ENCODE data around the gene PLOD2. TPM values are rescaled to one million over a fixed set of nuclear protein-coding genes. Genes with fewer than 3 reads are reported as not detected.

PLOD2 gene
- total RNA-seq, 1 experiment from 2014 or later: 19.3 TPM

DNA sequence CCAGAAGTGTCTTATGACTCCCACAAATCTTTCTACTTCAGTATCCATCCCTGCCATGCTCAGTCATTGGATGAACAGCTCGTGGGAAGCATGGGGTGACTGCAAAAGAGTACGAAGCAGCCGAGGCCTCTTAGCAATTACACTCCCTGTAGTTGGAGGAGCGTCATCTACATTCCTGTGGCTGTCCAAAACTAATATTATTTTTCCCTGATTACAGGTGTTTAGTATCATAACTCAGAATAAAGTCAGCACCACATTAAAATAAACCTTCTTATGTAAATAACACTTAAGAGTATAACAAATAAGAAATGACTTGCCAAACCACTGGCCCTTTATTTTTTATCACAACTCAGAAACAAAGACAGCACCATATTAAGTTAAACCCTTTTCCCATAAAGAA is 141.5 kb downstream of the PLOD2 start:
- Histone ChIP-seq H3K14ac (ENCODE audit: insufficient read depth, low read length) (no peak overlapping the region), H2BK12ac (ENCODE audit: insufficient read length, low read depth, low read length) (no peak overlapping the region), H4K20me1 (ENCODE audit: control insufficient read depth, insufficient read depth, insufficient read length) (no peaks in the 10 kb centered on the region), H2BK5ac (ENCODE audit: insufficient read length, low read length) (no peak overlapping the region), H3K79me2 (ENCODE audit: insufficient read depth, low read length) (no peaks in the 10 kb centered on the region), H3K4me2 (ENCODE audit: insufficient read depth, insufficient read length, low read length) (no peak overlapping the region), H4K91ac (ENCODE audit: insufficient read length, low read depth, low read length) (no peak overlapping the region), H2BK15ac (ENCODE audit: low read depth, low read length) (no peak overlapping the region), H2AK5ac (ENCODE audit: insufficient read length, low read length) (no peak overlapping the region), H3K79me1 (ENCODE audit: insufficient read depth, low read depth, low read length, poor library complexity, severe bottlenecking) (no peaks in the 10 kb centered on the region), H2AFZ (ENCODE audit: low read length) (no peak overlapping the region), H2BK120ac (ENCODE audit: low read depth, low read length, poor library complexity, severe bottlenecking) (no peak overlapping the region), H3K23me2 (ENCODE audit: insufficient read length, low read depth, low read length, poor library complexity, severe bottlenecking) (no peaks in the 10 kb centered on the region), H3K23ac (ENCODE audit: insufficient read length, low read depth, low read length) (no peak overlapping the region), H3K27me3 (ENCODE audit: insufficient read depth, low read length) (no peaks in the 10 kb centered on the region), H3T11ph (ENCODE audit: low read length) (no peak overlapping the region), H3K9me3 (ENCODE audit: control insufficient read depth, low read depth, low read length) (no peaks in the 10 kb centered on the region), H4K8ac (replicated peaks; ENCODE audit: insufficient read length, low read depth, low read length) (no peak overlapping the region), H3K9ac (ENCODE audit: extremely low read depth, insufficient read length, low read length) (no peak overlapping the region), H4K5ac (ENCODE audit: insufficient read length, low read depth, low read length) (no peak overlapping the region), H3K27ac (ENCODE audit: insufficient read length, low read depth, low read length) (no peak overlapping the region), H3K18ac (ENCODE audit: insufficient read length, low read depth, low read length) (no peak overlapping the region), H3K4ac (ENCODE audit: low read depth, low read length) (no peak overlapping the region), H3K4me1 (ENCODE audit: insufficient read depth, low read length) (no peaks in the 10 kb centered on the region), H2BK20ac (ENCODE audit: low read depth, low read length, poor library complexity, severe bottlenecking) (no peak overlapping the region), H3K56ac (ENCODE audit: insufficient read length, low read depth, low read length) (no peak overlapping the region)
- Mint-ChIP-seq H3K36me3 (ENCODE audit: insufficient read depth in 1 of 3, low read depth in 3 of 3) (peaks cover 0 to 3% (median 3%) of the 10 kb centered on the region in 3 experiments; a peak in 3 of 7 replicates), H3K9me3 (peaks cover 3% of the 10 kb centered on the region in 2 experiments; a peak in 3 of 5 replicates), H3K27me3 (ENCODE audit: low read depth) (no peaks in the 10 kb centered on the region), H3K4me3 (no peak overlapping the region), H3K27ac (no peak overlapping the region), H3K4me1 (no peaks in the 10 kb centered on the region)
- no peak for DNase-seq
- TF ChIP-seq, protein P1, sequence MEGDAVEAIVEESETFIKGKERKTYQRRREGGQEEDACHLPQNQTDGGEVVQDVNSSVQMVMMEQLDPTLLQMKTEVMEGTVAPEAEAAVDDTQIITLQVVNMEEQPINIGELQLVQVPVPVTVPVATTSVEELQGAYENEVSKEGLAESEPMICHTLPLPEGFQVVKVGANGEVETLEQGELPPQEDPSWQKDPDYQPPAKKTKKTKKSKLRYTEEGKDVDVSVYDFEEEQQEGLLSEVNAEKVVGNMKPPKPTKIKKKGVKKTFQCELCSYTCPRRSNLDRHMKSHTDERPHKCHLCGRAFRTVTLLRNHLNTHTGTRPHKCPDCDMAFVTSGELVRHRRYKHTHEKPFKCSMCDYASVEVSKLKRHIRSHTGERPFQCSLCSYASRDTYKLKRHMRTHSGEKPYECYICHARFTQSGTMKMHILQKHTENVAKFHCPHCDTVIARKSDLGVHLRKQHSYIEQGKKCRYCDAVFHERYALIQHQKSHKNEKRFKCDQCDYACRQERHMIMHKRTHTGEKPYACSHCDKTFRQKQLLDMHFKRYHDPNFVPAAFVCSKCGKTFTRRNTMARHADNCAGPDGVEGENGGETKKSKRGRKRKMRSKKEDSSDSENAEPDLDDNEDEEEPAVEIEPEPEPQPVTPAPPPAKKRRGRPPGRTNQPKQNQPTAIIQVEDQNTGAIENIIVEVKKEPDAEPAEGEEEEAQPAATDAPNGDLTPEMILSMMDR (conservative IDR thresholded peaks at IDR 0.05): no peak
- no CpG with 5 or more reads among the region's 4 CpGs for WGBS (ENCODE audit: extremely low coverage, insufficient read length, low lambda C conversion rate)

Other genes starting within 250 kb of the PLOD2 start
- gene PLSCR4, start 89.9 kb upstream of the PLOD2 start, total RNA-seq (2021): 1.1 and 1.2 TPM in 2 replicates

All from H9 (cell line).